CMK (cell line): Measurements from ENCODE around the gene SYNE3.

Source experiments
- DNase-seq: peaks from one replicate; pipeline ENCODE4 v3.0.0-alpha.2; 2010; ENCODE audit warnings: low read depth

The SYNE3 gene

DNA sequence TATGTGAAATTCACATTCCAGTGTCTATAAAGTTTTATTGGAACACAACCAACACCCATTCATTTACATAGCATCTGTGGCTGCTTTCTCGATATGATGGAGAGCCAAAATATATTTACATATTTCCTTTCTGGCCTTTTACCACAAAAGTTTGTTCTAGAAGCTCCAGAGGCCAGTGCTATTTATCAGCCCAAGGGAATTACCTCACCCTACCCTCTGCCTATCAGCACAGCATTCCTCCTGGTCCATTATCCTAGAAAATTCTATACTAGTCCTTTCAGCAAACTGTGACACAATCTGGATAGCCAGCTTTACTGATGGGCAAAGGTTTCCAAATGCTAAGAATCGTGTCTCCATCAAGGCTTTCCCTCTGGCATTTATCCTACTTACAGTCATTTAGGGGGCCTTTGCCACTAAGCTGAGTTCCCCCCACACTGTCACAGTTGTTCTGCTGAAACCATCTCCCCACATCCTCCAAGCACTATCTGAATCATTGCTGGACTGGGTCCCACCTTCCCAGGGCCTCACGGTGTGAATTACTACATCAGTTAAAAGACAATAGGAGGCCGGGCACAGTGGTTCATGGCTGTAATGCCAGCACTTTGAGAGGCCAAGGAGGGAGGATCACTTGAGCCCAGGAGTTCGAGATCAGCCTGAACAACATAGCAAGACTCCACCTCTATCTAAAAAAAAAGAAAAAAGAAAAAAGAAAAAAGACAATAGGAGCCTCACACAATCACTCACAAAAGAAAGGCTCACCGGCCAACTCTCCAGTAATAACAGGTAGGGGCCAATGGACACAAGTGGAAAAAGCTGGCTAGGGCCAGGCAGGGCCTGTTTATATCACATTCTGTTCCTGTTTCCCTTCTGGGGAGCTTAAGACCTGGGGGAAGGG, 12.1 kb downstream of the SYNE3 start:
- DNase-seq = no peak

GRCh38 chr14:95503365-95504134, 12.9 kb downstream of the SYNE3 start:
- no peak for DNase-seq

DNA sequence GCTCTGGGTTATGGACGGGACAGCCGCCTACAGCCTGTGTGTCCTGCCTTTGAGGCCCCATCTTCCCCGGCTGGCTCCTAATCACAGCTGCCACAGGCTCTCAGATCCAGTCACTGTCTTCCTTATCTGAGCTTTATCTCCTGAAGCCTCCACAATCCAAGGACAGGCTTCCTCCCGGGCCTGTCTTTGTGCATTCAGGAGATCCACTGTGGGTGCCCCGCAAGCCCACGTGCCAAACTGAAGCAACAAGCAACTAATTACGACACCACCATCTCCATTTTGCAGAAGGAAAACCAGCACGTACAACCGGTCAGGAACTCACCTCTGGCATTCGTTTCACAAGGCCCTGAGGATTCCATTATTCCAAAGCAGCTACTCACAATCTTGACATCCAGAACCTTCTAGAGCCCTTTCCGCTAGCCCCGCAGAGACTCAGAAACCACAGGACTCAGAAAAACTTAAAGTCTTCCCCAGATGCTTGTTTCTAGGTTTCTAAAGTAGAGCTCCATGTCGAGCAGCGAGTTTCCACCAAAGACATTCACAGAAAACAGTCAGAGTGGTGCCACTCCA, 14.0 kb downstream of the SYNE3 start:
- no peak for DNase-seq

GRCh38 chr14:95500772-95501401, 15.6 kb downstream of the SYNE3 start:
- no peak for DNase-seq

GRCh38 chr14:95500201-95500681, 16.2 kb downstream of the SYNE3 start:
- no peak for DNase-seq

- no peak for DNase-seq
These were observed 17.1 kb downstream of the SYNE3 start for GRCh38 chr14:95499354-95499750.

GRCh38 chr14:95498622-95499353, 17.7 kb downstream of the SYNE3 start:
- no peak for DNase-seq

GRCh38 chr14:95497561-95498011, 18.9 kb downstream of the SYNE3 start:
- no peak for DNase-seq

DNA sequence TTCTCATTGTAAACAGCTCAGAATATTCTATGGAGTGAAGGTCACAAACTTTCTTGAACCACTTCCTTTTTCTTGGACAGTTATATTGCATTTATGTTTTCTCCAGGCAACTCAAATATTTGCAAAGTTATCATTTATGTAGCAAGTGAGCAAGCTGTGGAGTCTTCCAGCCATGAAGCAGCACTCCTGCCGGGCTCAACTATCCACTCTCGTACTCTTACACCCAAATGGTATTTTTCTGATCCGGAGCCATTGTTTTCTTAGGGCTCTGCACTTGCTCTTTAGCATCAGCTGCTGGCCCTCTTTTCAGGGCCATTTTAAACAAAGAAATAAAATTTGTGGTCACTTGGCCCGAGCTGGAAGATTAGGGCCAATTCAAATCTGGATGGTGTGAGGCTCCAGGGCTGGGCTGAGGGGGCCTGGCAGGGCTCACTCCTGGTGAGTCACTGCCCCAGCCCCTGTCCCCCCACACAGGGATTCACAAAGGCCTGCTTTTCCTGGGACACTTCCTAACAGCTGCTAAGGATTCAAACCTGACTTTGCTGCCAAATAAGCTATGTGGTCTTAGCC, 19.7 kb downstream of the SYNE3 start:
- no peak for DNase-seq

GRCh38 chr14:95496111-95496681, 20.3 kb downstream of the SYNE3 start:
- DNase-seq = no peak

- no peak for DNase-seq
These were observed 20.9 kb downstream of the SYNE3 start for GRCh38 chr14:95495538-95496025.

DNA sequence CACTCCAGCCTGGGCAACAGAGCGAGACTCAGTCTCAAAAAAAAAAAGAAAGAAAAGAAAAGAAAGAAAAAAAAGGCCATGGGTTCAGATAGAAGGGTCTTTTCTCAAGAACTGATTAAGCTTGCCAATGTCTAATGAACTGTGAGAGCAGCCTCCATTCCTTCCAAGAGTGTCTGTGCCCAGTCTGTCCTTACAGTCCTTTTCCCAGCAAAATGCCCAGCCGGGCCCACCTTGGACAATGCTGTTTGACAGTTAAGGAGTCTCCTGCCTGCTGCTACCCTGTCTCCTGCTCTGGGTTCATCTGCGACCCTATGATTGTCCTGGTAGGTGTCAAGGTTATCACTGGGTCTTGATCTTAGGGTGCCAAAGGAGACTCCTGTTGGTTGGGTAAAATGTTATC, 21.4 kb downstream of the SYNE3 start:
- DNase-seq = no peak

DNA sequence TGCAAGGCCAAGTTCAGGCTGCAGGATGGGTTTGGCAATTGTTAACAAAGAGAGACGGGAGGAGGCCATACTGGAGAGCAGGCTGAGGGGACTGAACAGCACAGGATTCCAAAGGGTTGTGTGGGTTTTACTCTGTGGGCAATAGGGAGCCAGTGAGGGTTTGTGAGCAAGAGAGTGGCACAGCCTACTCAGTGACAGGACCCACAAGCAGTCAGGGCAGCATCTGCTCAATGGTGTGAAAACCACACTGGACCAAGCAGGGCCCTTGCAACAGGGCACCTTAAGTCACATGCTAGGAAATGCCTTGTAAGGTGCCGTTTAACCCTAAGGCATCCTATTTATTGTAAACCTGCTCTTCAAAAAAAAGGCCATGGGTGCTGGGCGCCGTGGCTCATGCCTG, 22.0 kb downstream of the SYNE3 start:
- no peak for DNase-seq

- DNase-seq = no peak
These were observed 22.5 kb downstream of the SYNE3 start for GRCh38 chr14:95493976-95494375.

- DNase-seq = no peak
These were observed 22.9 kb downstream of the SYNE3 start for GRCh38 chr14:95493503-95493902.

GRCh38 chr14:95491936-95492608, 24.4 kb downstream of the SYNE3 start:
- no peak for DNase-seq

GRCh38 chr14:95490727-95491451, 25.6 kb downstream of the SYNE3 start:
- DNase-seq = no peak

- DNase-seq = no peak
These were observed 26.3 kb downstream of the SYNE3 start for GRCh38 chr14:95490138-95490509.
